HepG2 (cell line): ENCODE results near the gene TMEM183A. TPM values are rescaled to one million over a fixed set of nuclear protein-coding genes. Genes with fewer than 3 reads are reported as not detected.
A peak's percentile ranks its signal among the peaks of the same experiment; 100 is the strongest.

ENCODE experiments used
- CBFB ChIP-seq: sonication (generic); formaldehyde crosslinking; IDR thresholded peaks from 2 replicates; pipeline ENCODE4 v1.4.0; 2020; ENCODE audit warnings: missing genetic modification reagents
- EED ChIP-seq: sonication (generic); formaldehyde crosslinking; IDR thresholded peaks from 2 replicates; pipeline ENCODE4 v1.5.0; 2020; ENCODE audit warnings: mild to moderate bottlenecking, missing genetic modification reagents
- GLI4 ChIP-seq: sonication (generic); formaldehyde crosslinking; IDR thresholded peaks from 2 replicates; pipeline ENCODE4 v1.5.1; 2020; ENCODE audit warnings: missing genetic modification reagents, mild to moderate bottlenecking, moderate library complexity, borderline replicate concordance
- MAF1 ChIP-seq: sonication (generic); formaldehyde crosslinking; IDR thresholded peaks from 2 replicates; pipeline ENCODE4 v1.5.0; 2020; ENCODE audit warnings: missing genetic modification reagents, borderline replicate concordance
- MED13 ChIP-seq: sonication (generic); formaldehyde crosslinking; IDR thresholded peaks from 2 replicates; pipeline ENCODE4 v1.5.0; 2020; ENCODE audit warnings: missing genetic modification reagents
- MIER2 ChIP-seq: IDR thresholded peaks from 2 replicates; pipeline ENCODE4 v1.6.1; 2016; ENCODE audit warnings: missing biosample characterization, missing genetic modification reagents
- MZF1 ChIP-seq: sonication (generic); formaldehyde crosslinking; IDR thresholded peaks from 2 replicates; pipeline ENCODE4 v1.8.1; 2023; ENCODE audit warnings: mild to moderate bottlenecking, missing genetic modification reagents, borderline replicate concordance
- PHF5A ChIP-seq: IDR thresholded peaks from one replicate; pipeline ENCODE4 v1.6.1; 2018; ENCODE audit warnings: low read depth, missing genetic modification reagents; ENCODE audit not compliant: unreplicated experiment
- U2AF2 ChIP-seq: fragments of 200-400 bp; formaldehyde crosslinking; IDR thresholded peaks from 2 replicates; pipeline ENCODE4 v1.6.1; 2017; ENCODE audit warnings: low read depth, mild to moderate bottlenecking, low read length
- YY1 ChIP-seq: IDR thresholded peaks from 2 replicates; pipeline ENCODE4 v1.6.1; 2011; ENCODE audit warnings: low read length, low read depth, moderate library complexity, mild to moderate bottlenecking; ENCODE audit not compliant: insufficient read depth, insufficient replicate concordance
- ZKSCAN8 ChIP-seq: IDR thresholded peaks from 2 replicates; pipeline ENCODE4 v1.6.1; 2016; ENCODE audit warnings: borderline replicate concordance, missing genetic modification reagents, missing compliant biosample characterization
- ZMAT3 ChIP-seq: sonication (generic); formaldehyde crosslinking; conservative IDR thresholded peaks from 2 replicates; pipeline ENCODE4 v1.7.0; 2021; ENCODE audit warnings: missing genetic modification reagents
- ZNF17 ChIP-seq: sonication (generic); formaldehyde crosslinking; IDR thresholded peaks from 2 replicates; pipeline ENCODE4 v1.5.0; 2020; ENCODE audit warnings: mild to moderate bottlenecking, missing genetic modification reagents
- ZNF205 ChIP-seq: IDR thresholded peaks from 2 replicates; pipeline ENCODE4 v1.6.1; 2018; ENCODE audit warnings: missing biosample characterization, missing genetic modification reagents
- ZNF331 ChIP-seq: sonication (generic); formaldehyde crosslinking; IDR thresholded peaks from 2 replicates; pipeline ENCODE4 v1.4.0; 2020; ENCODE audit warnings: missing genetic modification reagents
- ZNF34 ChIP-seq: sonication (generic); formaldehyde crosslinking; IDR thresholded peaks from 2 replicates; pipeline ENCODE4 v1.4.0; 2020; ENCODE audit warnings: mild to moderate bottlenecking, missing genetic modification reagents, borderline replicate concordance
- ZNF496 ChIP-seq: sonication (generic); formaldehyde crosslinking; IDR thresholded peaks from 2 replicates; pipeline ENCODE4 v1.8.1; 2023; ENCODE audit warnings: mild to moderate bottlenecking, moderate library complexity, missing genetic modification reagents; ENCODE audit not compliant: insufficient replicate concordance
- ZNF660 ChIP-seq: sonication (generic); formaldehyde crosslinking; IDR thresholded peaks from 2 replicates; pipeline ENCODE4 v1.5.1; 2020; ENCODE audit warnings: mild to moderate bottlenecking, low read depth, missing genetic modification reagents, borderline replicate concordance
- ZNF749 ChIP-seq: sonication (generic); formaldehyde crosslinking; IDR thresholded peaks from 2 replicates; pipeline ENCODE4 v1.8.0; 2022; ENCODE audit warnings: mild to moderate bottlenecking, missing genetic modification reagents, moderate library complexity, borderline replicate concordance
- ZNF780A ChIP-seq: sonication (generic); formaldehyde crosslinking; IDR thresholded peaks from 2 replicates; pipeline ENCODE4 v1.8.0; 2022; ENCODE audit warnings: mild to moderate bottlenecking, missing genetic modification reagents, moderate library complexity
- polyA plus RNA-seq, 8 experiments: library from polyadenylated mRNA; depleted of rRNA in 3 of 8; stranded (reverse) in 7 of 8; unstranded in 1 of 8; fragments of >200 nt; fragmentation: Illumina TruSeq in 4 of 8; extraction: Trizol in 4 of 8; gene quantifications; 2 replicates each; pipeline versions ENCODE4 v1.2.1 to v1.2.3, GENCODE V29; 2011 to 2016; ENCODE audit warnings: low read depth in 4 of 8, missing spikeins in 1 of 8, mixed read lengths in 1 of 8; ENCODE audit not compliant: insufficient read depth in 1 of 8
- total RNA-seq, 5 experiments: library from RNA; depleted of rRNA; stranded (reverse); fragments of >200 nt; fragmentation: Illumina TruSeq; extraction: Trizol; gene quantifications; 2 replicates each; pipeline ENCODE4 v1.2.3, GENCODE V29; 2016; ENCODE audit warnings: low read depth in 1 of 5
- TF ChIP-seq, protein P1 (sequence below): sonication (generic); formaldehyde crosslinking; IDR thresholded peaks from 2 replicates; pipeline ENCODE4 v1.4.0; 2020; ENCODE audit warnings: mild to moderate bottlenecking, missing genetic modification reagents
- TF ChIP-seq, protein P2 (sequence below): sonication (generic); formaldehyde crosslinking; IDR thresholded peaks from 2 replicates; pipeline ENCODE4 v1.4.0; 2020; ENCODE audit warnings: missing genetic modification reagents, borderline replicate concordance
- TF ChIP-seq, protein P3 (sequence below): sonication (generic); formaldehyde crosslinking; IDR thresholded peaks from 2 replicates; pipeline ENCODE4 v1.4.0; 2020; ENCODE audit warnings: mild to moderate bottlenecking, missing genetic modification reagents
- TF ChIP-seq, protein P4 (sequence below): sonication (generic); formaldehyde crosslinking; IDR thresholded peaks from 2 replicates; pipeline ENCODE4 v1.9.0; 2021; ENCODE audit warnings: missing genetic modification reagents, mild to moderate bottlenecking, borderline replicate concordance

Gene TMEM183A
- total and polyA plus RNA-seq, 2 of the 13 experiments (the other 11 are each of a cell fraction or from before 2014, with no cell fraction given) = 59.7 to 82.0 TPM

DNA sequence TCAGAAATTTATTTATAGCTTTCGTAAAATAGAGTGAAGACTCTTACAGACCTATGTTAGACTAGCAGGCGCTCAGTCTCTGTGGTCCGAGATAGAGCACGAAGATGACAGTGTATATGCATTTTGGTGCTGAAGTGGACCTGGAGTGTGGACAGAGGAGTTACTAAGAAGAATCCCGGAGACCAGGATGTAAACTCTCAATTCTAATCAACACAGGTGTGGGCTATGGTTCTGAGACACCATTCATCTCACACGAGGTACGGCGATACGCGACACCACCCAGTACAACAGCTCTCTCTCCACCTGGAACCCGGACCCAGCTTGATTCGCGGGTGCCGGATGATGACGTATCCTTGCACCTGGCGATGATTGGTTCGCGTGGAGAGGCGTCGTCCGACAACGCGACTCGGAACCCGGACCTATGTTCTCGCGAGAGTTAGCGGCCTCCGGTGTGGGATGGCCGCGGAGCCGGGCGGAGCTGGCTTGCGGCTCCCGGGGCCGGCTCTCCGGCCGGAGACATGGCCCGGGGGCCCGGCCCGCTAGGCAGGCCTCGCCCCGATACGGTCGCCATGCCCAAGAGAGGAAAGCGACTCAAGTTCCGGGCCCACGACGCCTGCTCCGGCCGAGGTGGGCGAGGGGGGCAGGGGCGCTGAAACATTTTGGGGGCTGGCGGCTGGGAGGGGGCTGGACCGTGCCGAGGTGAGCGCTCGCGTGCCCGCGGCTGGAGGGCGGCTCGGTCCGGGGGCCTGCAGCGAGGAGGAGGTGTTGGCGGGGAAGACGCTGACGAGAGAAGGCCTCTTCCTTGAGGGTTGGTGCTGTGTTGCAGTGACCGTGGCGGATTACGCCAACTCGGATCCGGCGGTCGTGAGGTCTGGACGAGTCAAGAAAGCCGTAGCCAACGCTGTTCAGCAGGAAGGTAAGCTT is at the start of gene TMEM183A (continued):
- no peak for TF ChIP-seq GLI4 (CRISPR knock-in tag)
- TF ChIP-seq ZNF780A = no peak
- TF ChIP-seq PHF5A (CRISPR knock-in tag) = peak; percentile 19
- TF ChIP-seq MAF1 (CRISPR knock-in tag) = no peak
- no peak for TF ChIP-seq ZNF660
- no peak for TF ChIP-seq ZNF17
- TF ChIP-seq, protein P1, sequence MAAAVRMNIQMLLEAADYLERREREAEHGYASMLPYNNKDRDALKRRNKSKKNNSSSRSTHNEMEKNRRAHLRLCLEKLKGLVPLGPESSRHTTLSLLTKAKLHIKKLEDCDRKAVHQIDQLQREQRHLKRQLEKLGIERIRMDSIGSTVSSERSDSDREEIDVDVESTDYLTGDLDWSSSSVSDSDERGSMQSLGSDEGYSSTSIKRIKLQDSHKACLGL (CRISPR knock-in tag) = no peak
- TF ChIP-seq ZNF496 (CRISPR knock-in tag) = no peak
- TF ChIP-seq EED (CRISPR knock-in tag) = peak; percentile 84; the same call in 1 of the 2 replicates
- peak; percentile 92 for TF ChIP-seq ZNF749 (CRISPR knock-in tag)
- TF ChIP-seq YY1 = peak; percentile 86
- TF ChIP-seq U2AF2 = no peak
- no peak for TF ChIP-seq MED13
- TF ChIP-seq, protein P2, sequence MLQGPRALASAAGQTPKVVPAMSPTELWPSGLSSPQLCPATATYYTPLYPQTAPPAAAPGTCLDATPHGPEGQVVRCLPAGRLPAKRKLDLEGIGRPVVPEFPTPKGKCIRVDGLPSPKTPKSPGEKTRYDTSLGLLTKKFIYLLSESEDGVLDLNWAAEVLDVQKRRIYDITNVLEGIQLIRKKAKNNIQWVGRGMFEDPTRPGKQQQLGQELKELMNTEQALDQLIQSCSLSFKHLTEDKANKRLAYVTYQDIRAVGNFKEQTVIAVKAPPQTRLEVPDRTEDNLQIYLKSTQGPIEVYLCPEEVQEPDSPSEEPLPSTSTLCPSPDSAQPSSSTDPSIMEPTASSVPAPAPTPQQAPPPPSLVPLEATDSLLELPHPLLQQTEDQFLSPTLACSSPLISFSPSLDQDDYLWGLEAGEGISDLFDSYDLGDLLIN = no peak
- TF ChIP-seq MZF1 = no peak
- 0 out of 2 replicates have a peak, but pooled peaks have one; percentile 20 for TF ChIP-seq ZKSCAN8
- TF ChIP-seq ZMAT3 (CRISPR knock-in tag) = no peak
- TF ChIP-seq MIER2 (CRISPR knock-in tag) = peak; percentile 32; the same call in 1 of the 2 replicates
- no peak for TF ChIP-seq ZNF205 (CRISPR knock-in tag)
- TF ChIP-seq, protein P3, sequence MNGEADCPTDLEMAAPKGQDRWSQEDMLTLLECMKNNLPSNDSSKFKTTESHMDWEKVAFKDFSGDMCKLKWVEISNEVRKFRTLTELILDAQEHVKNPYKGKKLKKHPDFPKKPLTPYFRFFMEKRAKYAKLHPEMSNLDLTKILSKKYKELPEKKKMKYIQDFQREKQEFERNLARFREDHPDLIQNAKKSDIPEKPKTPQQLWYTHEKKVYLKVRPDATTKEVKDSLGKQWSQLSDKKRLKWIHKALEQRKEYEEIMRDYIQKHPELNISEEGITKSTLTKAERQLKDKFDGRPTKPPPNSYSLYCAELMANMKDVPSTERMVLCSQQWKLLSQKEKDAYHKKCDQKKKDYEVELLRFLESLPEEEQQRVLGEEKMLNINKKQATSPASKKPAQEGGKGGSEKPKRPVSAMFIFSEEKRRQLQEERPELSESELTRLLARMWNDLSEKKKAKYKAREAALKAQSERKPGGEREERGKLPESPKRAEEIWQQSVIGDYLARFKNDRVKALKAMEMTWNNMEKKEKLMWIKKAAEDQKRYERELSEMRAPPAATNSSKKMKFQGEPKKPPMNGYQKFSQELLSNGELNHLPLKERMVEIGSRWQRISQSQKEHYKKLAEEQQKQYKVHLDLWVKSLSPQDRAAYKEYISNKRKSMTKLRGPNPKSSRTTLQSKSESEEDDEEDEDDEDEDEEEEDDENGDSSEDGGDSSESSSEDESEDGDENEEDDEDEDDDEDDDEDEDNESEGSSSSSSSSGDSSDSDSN (CRISPR knock-in tag) = peak; percentile 81
- TF ChIP-seq CBFB (CRISPR knock-in tag) = 0 out of 2 replicates have a peak, but pooled peaks have one; percentile 61
- no peak for TF ChIP-seq ZNF34
- TF ChIP-seq ZNF331 (CRISPR knock-in tag) = peak; percentile 65
- TF ChIP-seq, protein P4, sequence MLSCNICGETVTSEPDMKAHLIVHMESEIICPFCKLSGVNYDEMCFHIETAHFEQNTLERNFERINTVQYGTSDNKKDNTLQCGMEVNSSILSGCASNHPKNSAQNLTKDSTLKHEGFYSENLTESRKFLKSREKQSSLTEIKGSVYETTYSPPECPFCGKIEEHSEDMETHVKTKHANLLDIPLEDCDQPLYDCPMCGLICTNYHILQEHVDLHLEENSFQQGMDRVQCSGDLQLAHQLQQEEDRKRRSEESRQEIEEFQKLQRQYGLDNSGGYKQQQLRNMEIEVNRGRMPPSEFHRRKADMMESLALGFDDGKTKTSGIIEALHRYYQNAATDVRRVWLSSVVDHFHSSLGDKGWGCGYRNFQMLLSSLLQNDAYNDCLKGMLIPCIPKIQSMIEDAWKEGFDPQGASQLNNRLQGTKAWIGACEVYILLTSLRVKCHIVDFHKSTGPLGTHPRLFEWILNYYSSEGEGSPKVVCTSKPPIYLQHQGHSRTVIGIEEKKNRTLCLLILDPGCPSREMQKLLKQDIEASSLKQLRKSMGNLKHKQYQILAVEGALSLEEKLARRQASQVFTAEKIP = no peak
